Aorta (tissue), 5 donors: Measurements from ENCODE around the gene METRN. TPM values are rescaled to one million over a fixed set of nuclear protein-coding genes. Genes with fewer than 3 reads are reported as not detected.

ENCODE experiments used
- ATAC-seq: fragments of 200-7000 bp; cut with Tn5 transposase; one replicate; pipeline ENCODE4 v1.9.1; 2022; ENCODE audit warnings: moderate library complexity; ENCODE audit not compliant: low FRiP score
- DNase-seq, 2 donors: peaks; one replicate each; pipeline ENCODE4 v3.0.0-alpha.2; 2020
- H3K27ac ChIP-seq, 2 donors: one replicate each; pipeline ENCODE4 v1.5.1; 2013; ENCODE audit warnings: low read length in 2 of 2, mild to moderate bottlenecking in 2 of 2, moderate library complexity in 2 of 2, control low read depth in 1 of 2, inconsistent platforms in 1 of 2, low read depth in 1 of 2
- H3K27me3 ChIP-seq, 2 donors: one replicate each; pipeline ENCODE4 v1.6.1; 2013; ENCODE audit warnings: control low read depth in 1 of 2, low read length in 1 of 2, mild to moderate bottlenecking in 1 of 2, moderate library complexity in 1 of 2; ENCODE audit not compliant: insufficient read depth in 2 of 2, control insufficient read depth in 1 of 2
- H3K36me3 ChIP-seq, 2 donors: one replicate each; pipeline ENCODE4 v1.6.1; 2013; ENCODE audit warnings: control low read depth in 1 of 2, low read length in 1 of 2, mild to moderate bottlenecking in 1 of 2; ENCODE audit not compliant: insufficient read depth in 2 of 2, control insufficient read depth in 1 of 2
- H3K4me1 ChIP-seq, 2 donors: one replicate each; pipeline ENCODE4 v1.6.1; 2013; ENCODE audit warnings: low read length in 2 of 2, control low read depth in 1 of 2, mild to moderate bottlenecking in 1 of 2, moderate library complexity in 1 of 2; ENCODE audit not compliant: insufficient read depth in 2 of 2, control insufficient read depth in 1 of 2
- H3K4me3 ChIP-seq, 2 donors: one replicate each; pipeline ENCODE4 v1.5.1; 2013; ENCODE audit warnings: low read length in 2 of 2, control low read depth in 1 of 2, mild to moderate bottlenecking in 1 of 2
- H3K9me3 ChIP-seq: one replicate; pipeline ENCODE4 v1.6.1; 2013; ENCODE audit warnings: mild to moderate bottlenecking, low read length; ENCODE audit not compliant: control insufficient read depth
- WGBS, 2 donors: extraction: QIAGEN DNeasy Blood & Tissue Kit; methylation state at CpG; one replicate each; pipeline ENCODE4 v1.1.7; 2013; 5-methylcytosine and 5-hydroxymethylcytosine counted together
- intact Hi-C, 2 donors: fragments of 100-400 bp; cut with DNase I; formaldehyde crosslinking; loops; one replicate each; pipeline versions ENCODE4 v1.14.2 to v1.15.0; 2022
- polyA plus RNA-seq, 2 donors: library from polyadenylated mRNA; stranded (reverse); fragments of 200-250 nt; gene quantifications; one replicate each; pipeline ENCODE4 v1.2.3, GENCODE V29; 2013
- total RNA-seq, 2 donors: library from RNA; stranded (reverse); fragmentation: NEBNext Ultra II Directional; extraction: Animal tissue kit (Norgen Biotek cat#: 25700); gene quantifications; one replicate each; pipeline ENCODE4 v1.2.1, GENCODE V29; 2021
- donor health status: healthy with polysubstance abuse.
- donor health status: Bipolar disorder and iron deficiency.
- donor health status: DM: no; HTN: no; CAD: no.
- donor health status: DM: no; HTN: no; CAD: no.
- donor health status: DM: yes; HTN: yes; CAD: no.

METRN gene
- total and polyA plus RNA-seq, 4 donors: 22.7 to 61.3 (median 26.7) TPM

GRCh38 chr16:722835-723633 lies 8.1 kb downstream of the METRN start:
- intact Hi-C loops: no loop called here
- ATAC-seq: no peak
- H3K4me1 ChIP-seq: no peaks in the 10 kb centered on the region

GRCh38 chr16:723695-724094 lies 8.8 kb downstream of the METRN start:
- Histone ChIP-seq H3K36me3 (no peaks in the 10 kb centered on the region), H3K4me3 (no peak overlapping the region), H3K9me3 (no peaks in the 10 kb centered on the region), H3K27me3 (no peaks in the 10 kb centered on the region), H3K27ac (no peak overlapping the region), H3K4me1 (no peaks in the 10 kb centered on the region)
- ATAC-seq: no peak
- 87 to 90% methylated on average over 9 of the region's 9 CpGs for WGBS, 2 donors
- intact Hi-C loops: no loop called here
- no peak for DNase-seq

More at GRCh38 chr16:722835-723633, 8.1 kb downstream of the METRN start:
- no peaks in the 10 kb centered on the region for H3K36me3 ChIP-seq
- no peaks in the 10 kb centered on the region for H3K27me3 ChIP-seq
- H3K27ac ChIP-seq: no peak overlapping the region
- WGBS, 2 donors: 91 to 92% methylated on average over 23 to 24 of the region's 24 CpGs
- no peak for DNase-seq
- H3K4me3 ChIP-seq: no peak overlapping the region
- H3K9me3 ChIP-seq: no peaks in the 10 kb centered on the region

GRCh38 chr16:724188-725040 lies 9.5 kb downstream of the METRN start:
- Histone ChIP-seq H3K9me3 (no peaks in the 10 kb centered on the region), H3K27ac (no peak overlapping the region), H3K4me1 (no peaks in the 10 kb centered on the region), H3K27me3 (no peaks in the 10 kb centered on the region), H3K36me3 (no peaks in the 10 kb centered on the region), H3K4me3 (no peak overlapping the region)
- ATAC-seq (no peak), DNase-seq (no peak)
- intact Hi-C loops: no loop called here
- 74% methylated on average over 29 of the region's 29 CpGs for WGBS, 2 donors

GRCh38 chr16:725041-725376 lies 10.1 kb downstream of the METRN start:
- no peaks in the 10 kb centered on the region for H3K36me3 ChIP-seq
- WGBS, 2 donors: 82 to 85% methylated on average over 7 of the region's 7 CpGs
- intact Hi-C loops: no loop called here
- ATAC-seq (no peak), DNase-seq (no peak)
- no peaks in the 10 kb centered on the region for H3K9me3 ChIP-seq
- H3K27ac ChIP-seq: no peak overlapping the region
- H3K4me1 ChIP-seq: no peaks in the 10 kb centered on the region
- no peak overlapping the region for H3K4me3 ChIP-seq
- no peaks in the 10 kb centered on the region for H3K27me3 ChIP-seq

DNA sequence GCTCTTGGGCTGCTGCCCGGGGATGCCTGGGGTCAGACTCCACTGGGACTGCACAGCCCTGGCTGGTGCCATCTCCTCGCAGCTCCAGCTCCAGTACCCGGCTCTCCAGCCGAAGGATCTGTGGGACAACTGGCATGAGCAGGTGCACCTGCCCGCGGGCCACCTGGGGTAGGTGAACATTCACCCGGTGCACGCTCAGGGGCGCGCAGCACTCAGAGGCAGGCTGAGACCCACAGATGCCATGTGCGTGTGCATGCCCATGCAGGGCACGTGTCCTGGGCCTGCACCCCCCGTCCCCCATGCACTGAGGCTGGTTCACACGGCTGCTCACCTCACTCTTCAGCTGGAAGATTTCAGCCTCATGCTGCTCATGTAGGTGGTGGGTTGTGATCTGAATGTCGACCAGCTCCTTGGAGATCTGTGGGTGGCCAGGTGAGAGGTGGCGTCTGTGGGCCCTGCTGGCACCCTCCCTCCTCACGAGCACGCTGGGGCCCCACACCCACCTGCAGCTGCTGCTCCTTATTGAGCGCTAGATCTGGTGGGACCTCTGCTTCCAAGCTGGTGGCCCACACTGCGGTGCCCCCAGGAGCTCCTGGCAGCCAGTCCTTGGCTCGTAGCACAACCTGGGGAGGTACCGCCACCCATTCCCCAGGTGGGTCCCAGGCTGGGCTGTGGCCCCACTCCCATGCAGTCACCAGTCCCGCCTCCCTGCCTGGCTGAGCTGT lies 10.7 kb downstream of the METRN start:
- Histone ChIP-seq H3K9me3 (no peaks in the 10 kb centered on the region), H3K4me3 (no peak overlapping the region), H3K36me3 (no peaks in the 10 kb centered on the region), H3K27ac (no peak overlapping the region), H3K27me3 (no peaks in the 10 kb centered on the region), H3K4me1 (no peaks in the 10 kb centered on the region)
- 73 to 74% methylated on average over 23 of the region's 23 CpGs for WGBS, 2 donors
- ATAC-seq: no peak
- DNase-seq: no peak
- intact Hi-C loops: no loop called here

- 8 to 9% methylated on average over 9 of the region's 9 CpGs for whole genome bisulfite sequencing, 2 donors
- no peaks in the 10 kb centered on the region for H3K4me1 ChIP-seq
- H3K36me3 ChIP-seq: no peaks in the 10 kb centered on the region
- no peak overlapping the region for H3K4me3 ChIP-seq
- H3K9me3 ChIP-seq: no peaks in the 10 kb centered on the region
- intact Hi-C loops: no loop called here
- no peak overlapping the region for H3K27ac ChIP-seq
- no peak for ATAC-seq
- no peaks in the 10 kb centered on the region for H3K27me3 ChIP-seq
- DNase-seq: no peak
These were observed 11.2 kb downstream of the METRN start for GRCh38 chr16:726188-726437.

- WGBS, 2 donors: 1 to 2% methylated on average over 58 to 88 of the region's 88 CpGs
- ATAC-seq (no peak), DNase-seq (peak; percentile 68 to 87)
- Histone ChIP-seq H3K27ac (no peak within 1 kb of the TSS), H3K4me1 (no peaks in the 10 kb centered on the region), H3K4me3 (no peak within 1 kb of the TSS), H3K36me3 (no peaks in the 10 kb centered on the region), H3K27me3 (no peaks in the 10 kb centered on the region), H3K9me3 (no peaks in the 10 kb centered on the region)
- intact Hi-C loops: no loop called here
These were observed 11.7 kb downstream of the METRN start, which contains the start of the genes CCDC78 and HAGHL for GRCh38 chr16:726438-727290. Gene CCDC78, minus strand, starts transcription at chr16:726443. Its CDS starts 76 bp downstream, at chr16:726367. Gene HAGHL, plus strand, starts transcription at chr16:727106. Its CDS starts 404 bp downstream, at chr16:727510.

- WGBS, 2 donors: 1% methylated on average over 50 to 61 of the region's 61 CpGs
- Histone ChIP-seq H3K36me3 (no peaks in the 10 kb centered on the region), H3K4me3 (no peak overlapping the region), H3K4me1 (no peaks in the 10 kb centered on the region), H3K27me3 (no peaks in the 10 kb centered on the region), H3K9me3 (no peaks in the 10 kb centered on the region), H3K27ac (no peak overlapping the region)
- DNase-seq (no peak), ATAC-seq (no peak)
- intact Hi-C loops: no loop called here
These were observed 12.5 kb downstream of the METRN start for GRCh38 chr16:727291-727977.
